T-helper 1 cell treated with Interleukin-12 subunit alpha and Interleukin-12 subunit beta and Interleukin-4 antibody, amounts not matched to agents 30 μg/mL and 1 μg/mL, for 36 hours (primary cell): ENCODE measurements around the gene F9.

ENCODE experiments used
- H3K27ac Mint-ChIP-seq: one replicate; pipeline ENCODE4 v1.8.0; 2021; ENCODE audit warnings: mild to moderate bottlenecking, mixed read lengths
- H3K27me3 Mint-ChIP-seq: one replicate; pipeline ENCODE4 v1.8.0; 2021; ENCODE audit warnings: low read depth, mixed read lengths
- H3K36me3 Mint-ChIP-seq: one replicate; pipeline ENCODE4 v1.8.0; 2021; ENCODE audit warnings: low read depth, mixed read lengths
- H3K4me1 Mint-ChIP-seq: one replicate; pipeline ENCODE4 v1.8.0; 2021; ENCODE audit warnings: low read depth, mixed read lengths
- H3K4me3 Mint-ChIP-seq: one replicate; pipeline ENCODE4 v1.8.0; 2021; ENCODE audit warnings: mild to moderate bottlenecking, moderate library complexity, mixed read lengths
- H3K9me3 Mint-ChIP-seq: one replicate; pipeline ENCODE4 v1.8.0; 2021; ENCODE audit warnings: mixed read lengths

Gene F9

DNA sequence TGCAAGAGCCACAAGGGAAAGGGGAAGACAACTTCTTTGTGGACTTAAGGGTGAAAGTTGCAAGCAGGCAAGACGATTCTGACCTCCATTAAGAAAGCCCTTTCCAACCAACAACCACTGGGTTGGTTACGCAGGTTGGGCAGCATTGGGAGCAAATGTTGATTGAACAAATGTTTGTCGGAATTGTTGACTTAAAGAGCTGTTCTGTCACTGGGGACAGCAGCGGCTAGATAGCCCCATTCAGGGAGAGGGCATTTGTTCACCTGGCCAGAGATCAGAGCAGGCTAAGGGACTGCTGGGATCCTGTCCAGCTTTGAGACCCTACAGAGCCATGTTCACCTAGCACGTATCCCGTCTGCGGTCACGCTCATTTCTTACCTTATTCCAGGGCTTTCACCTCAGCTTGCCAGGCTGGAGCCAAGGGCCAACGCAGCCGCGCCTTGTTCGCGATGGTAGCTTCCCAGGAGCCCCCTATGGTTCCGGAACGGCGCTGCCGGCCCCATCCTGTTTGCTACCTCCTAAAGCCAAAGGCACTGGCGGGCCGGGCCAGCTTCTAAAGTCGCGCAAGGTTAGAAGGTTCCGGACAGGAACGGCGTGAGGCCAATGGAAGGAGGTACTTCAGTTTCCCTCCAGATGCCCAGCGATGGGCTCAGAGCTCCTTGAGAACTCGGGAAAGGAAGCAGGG is 24.6 kb downstream of the F9 start:
- Mint-ChIP-seq H3K4me3 (no peak overlapping the region), H3K36me3 (no peaks in the 10 kb centered on the region), H3K9me3 (no peaks in the 10 kb centered on the region), H3K27me3 (peaks cover 14% of the 10 kb centered on the region), H3K27ac (no peak overlapping the region), H3K4me1 (peaks cover 4% of the 10 kb centered on the region)

GRCh38 chrX:139559383-139560042 is 29.0 kb downstream of the F9 start:
- Mint-ChIP-seq H3K36me3 (no peaks in the 10 kb centered on the region), H3K4me1 (no peaks in the 10 kb centered on the region), H3K27ac (no peak overlapping the region), H3K4me3 (no peak overlapping the region), H3K27me3 (peaks cover 5% of the 10 kb centered on the region), H3K9me3 (no peaks in the 10 kb centered on the region)

GRCh38 chrX:139560221-139560620 is 29.7 kb downstream of the F9 start:
- Mint-ChIP-seq H3K4me3 (no peak overlapping the region), H3K27me3 (no peaks in the 10 kb centered on the region), H3K9me3 (no peaks in the 10 kb centered on the region), H3K36me3 (no peaks in the 10 kb centered on the region), H3K27ac (no peak overlapping the region), H3K4me1 (no peaks in the 10 kb centered on the region)

GRCh38 chrX:139563251-139563650 is 32.7 kb downstream of the F9 start:
- no peaks in the 10 kb centered on the region for H3K4me1 Mint-ChIP-seq
- no peaks in the 10 kb centered on the region for H3K9me3 Mint-ChIP-seq
- H3K27ac Mint-ChIP-seq: no peak overlapping the region
- no peak overlapping the region for H3K4me3 Mint-ChIP-seq
- peaks cover 4% of the 10 kb centered on the region for H3K27me3 Mint-ChIP-seq
- no peaks in the 10 kb centered on the region for H3K36me3 Mint-ChIP-seq

DNA sequence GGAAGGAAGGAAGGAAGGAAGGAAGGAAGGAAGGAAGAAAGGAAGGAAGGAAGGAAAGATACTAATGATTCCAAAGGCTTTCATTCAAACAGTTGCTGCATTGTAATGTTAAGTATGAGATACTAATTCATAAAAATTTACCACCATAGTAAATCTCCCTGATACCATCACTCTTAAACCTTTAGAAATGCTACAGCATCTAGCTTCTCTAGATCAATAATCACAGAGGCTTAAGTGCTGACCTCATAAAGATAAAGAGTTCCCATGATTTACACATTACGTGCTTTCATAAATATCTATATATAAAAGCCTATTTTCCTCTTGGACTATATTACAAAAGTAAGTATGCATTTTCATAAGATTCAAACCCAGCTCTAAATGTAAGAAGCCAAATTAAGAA is 36.4 kb downstream of the F9 start:
- peaks cover 6% of the 10 kb centered on the region for H3K27me3 Mint-ChIP-seq
- no peak overlapping the region for H3K27ac Mint-ChIP-seq
- H3K36me3 Mint-ChIP-seq: no peaks in the 10 kb centered on the region
- no peak overlapping the region for H3K4me3 Mint-ChIP-seq
- no peaks in the 10 kb centered on the region for H3K9me3 Mint-ChIP-seq
- H3K4me1 Mint-ChIP-seq: no peaks in the 10 kb centered on the region

DNA sequence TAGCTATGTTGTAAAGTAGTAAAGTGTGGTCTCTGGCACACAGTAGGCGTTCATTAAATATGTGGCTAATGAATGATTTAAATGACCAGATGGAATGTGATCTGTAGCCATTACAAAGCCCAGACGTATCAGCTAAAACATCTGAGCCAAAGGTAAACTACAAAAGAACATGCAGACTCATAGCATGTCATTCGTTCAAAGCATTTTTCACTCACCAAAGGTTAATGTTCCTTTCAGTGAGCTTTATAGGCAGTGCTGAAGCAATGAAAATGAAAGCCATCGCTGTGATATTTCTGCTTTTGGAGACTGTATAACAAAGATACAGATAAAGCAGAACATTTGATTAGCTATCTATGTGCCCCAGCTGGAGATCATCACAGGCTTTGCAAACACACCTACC is 50.5 kb downstream of the F9 start:
- no peaks in the 10 kb centered on the region for H3K36me3 Mint-ChIP-seq
- H3K9me3 Mint-ChIP-seq: no peaks in the 10 kb centered on the region
- H3K4me1 Mint-ChIP-seq: no peaks in the 10 kb centered on the region
- H3K27ac Mint-ChIP-seq: no peak overlapping the region
- no peak overlapping the region for H3K4me3 Mint-ChIP-seq
- no peaks in the 10 kb centered on the region for H3K27me3 Mint-ChIP-seq

DNA sequence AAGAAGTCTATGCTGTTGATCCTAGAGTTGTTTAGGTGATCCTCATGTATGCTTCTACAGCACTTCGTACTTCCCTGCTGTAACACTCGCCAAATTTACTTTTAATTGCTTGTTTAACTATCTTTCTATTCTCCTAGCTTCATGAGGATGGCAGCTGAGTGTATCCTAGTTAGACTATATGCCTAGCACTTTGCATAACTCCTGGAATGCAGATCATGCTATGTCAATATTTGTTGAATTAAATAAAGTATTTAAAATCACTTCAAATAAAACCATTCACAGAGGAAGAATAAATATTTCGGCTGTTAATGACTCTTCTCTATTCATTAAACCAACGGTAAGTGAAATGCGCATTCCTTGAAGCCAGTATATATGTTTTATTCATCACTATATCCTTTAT is 55.1 kb downstream of the F9 start:
- H3K4me1 Mint-ChIP-seq: no peaks in the 10 kb centered on the region
- H3K27me3 Mint-ChIP-seq: no peaks in the 10 kb centered on the region
- no peak overlapping the region for H3K4me3 Mint-ChIP-seq
- H3K36me3 Mint-ChIP-seq: no peaks in the 10 kb centered on the region
- H3K9me3 Mint-ChIP-seq: no peaks in the 10 kb centered on the region
- H3K27ac Mint-ChIP-seq: no peak overlapping the region

GRCh38 chrX:139596068-139596467 is 65.5 kb downstream of the F9 start:
- no peaks in the 10 kb centered on the region for H3K27me3 Mint-ChIP-seq
- no peak overlapping the region for H3K4me3 Mint-ChIP-seq
- no peaks in the 10 kb centered on the region for H3K4me1 Mint-ChIP-seq
- no peak overlapping the region for H3K27ac Mint-ChIP-seq
- no peaks in the 10 kb centered on the region for H3K36me3 Mint-ChIP-seq
- no peaks in the 10 kb centered on the region for H3K9me3 Mint-ChIP-seq

DNA sequence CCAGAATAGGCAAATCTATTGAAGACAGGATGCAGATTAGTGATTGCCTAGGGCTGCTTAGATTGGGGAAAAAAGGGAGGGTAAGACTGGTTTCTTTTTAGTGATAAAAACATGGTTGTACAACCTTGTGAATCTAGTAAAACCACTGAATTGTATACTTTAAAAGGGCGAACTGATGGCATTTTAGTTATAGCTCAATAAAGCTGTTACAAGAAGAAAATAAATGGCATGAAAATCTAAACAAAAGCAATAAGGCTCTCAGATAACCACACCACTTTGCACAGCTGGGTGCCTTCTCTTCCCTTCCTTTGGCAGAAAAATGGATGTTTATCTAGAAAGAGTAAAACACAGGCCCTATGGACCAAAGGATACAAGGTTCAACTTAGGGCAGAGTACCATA is 69.6 kb downstream of the F9 start:
- H3K27ac Mint-ChIP-seq: no peak overlapping the region
- H3K27me3 Mint-ChIP-seq: no peaks in the 10 kb centered on the region
- H3K36me3 Mint-ChIP-seq: no peaks in the 10 kb centered on the region
- H3K9me3 Mint-ChIP-seq: no peaks in the 10 kb centered on the region
- no peak overlapping the region for H3K4me3 Mint-ChIP-seq
- H3K4me1 Mint-ChIP-seq: no peaks in the 10 kb centered on the region
